CD14-positive monocyte (primary cell): ENCODE measurements around the gene HSPB9. TPM values are rescaled to one million over a fixed set of nuclear protein-coding genes. Genes with fewer than 3 reads are reported as not detected.

Source experiments
- DNase-seq, 3 donors: peaks; one replicate each; pipeline ENCODE4 v3.0.0-alpha.2; 2011 to 2022
- H2AFZ ChIP-seq: 2 replicates; pipeline ENCODE4 v1.6.0; 2012; ENCODE audit warnings: mild to moderate bottlenecking, low read depth, low read length, inconsistent platforms; ENCODE audit not compliant: insufficient read depth, poor library complexity, severe bottlenecking
- H3K27ac ChIP-seq, 2 donors: 1 replicate in 1 of 2; 2 replicates in 1 of 2; pipeline ENCODE4 v1.5.1; 2012 to 2013; ENCODE audit warnings: low read length in 2 of 2, control low read depth in 1 of 2, inconsistent platforms in 1 of 2, low read depth in 1 of 2, mild to moderate bottlenecking in 1 of 2
- H3K27me3 ChIP-seq, 2 donors: one replicate each; pipeline versions ENCODE4 v1.6.0 to v1.6.1; 2011 to 2013; ENCODE audit warnings: low read length in 2 of 2; ENCODE audit not compliant: control insufficient read depth in 2 of 2, insufficient read depth in 2 of 2
- H3K36me3 ChIP-seq, 2 donors: replicated peaks in 1 of 2; 1 replicate in 1 of 2; 2 replicates in 1 of 2; pipeline versions ENCODE4 v1.5.1 to v1.6.1; 2012 to 2013; ENCODE audit warnings: low read length in 2 of 2, control low read depth in 1 of 2, inconsistent platforms in 1 of 2, mild to moderate bottlenecking in 1 of 2; ENCODE audit not compliant: insufficient read depth in 2 of 2, control insufficient read depth in 1 of 2
- H3K4me1 ChIP-seq, 2 donors: 1 replicate in 1 of 2; 2 replicates in 1 of 2; pipeline versions ENCODE4 v1.5.1 to v1.6.1; 2012 to 2013; ENCODE audit warnings: low read length in 2 of 2, control low read depth in 1 of 2, inconsistent platforms in 1 of 2, mild to moderate bottlenecking in 1 of 2, moderate library complexity in 1 of 2; ENCODE audit not compliant: insufficient read depth in 2 of 2, control insufficient read depth in 1 of 2
- H3K4me2 ChIP-seq: replicated peaks from 2 replicates; pipeline ENCODE3; 2012; ENCODE audit warnings: low read length, moderate library complexity, mild to moderate bottlenecking; ENCODE audit not compliant: poor library complexity, severe bottlenecking; ENCODE audit errors: extremely low read depth
- H3K4me3 ChIP-seq, 3 experiments: fragments of 200-600 bp in 1 of 3; sonication (generic) in 1 of 3; replicated peaks in 1 of 3; 1 replicate in 2 of 3; 2 replicates in 1 of 3; pipeline ENCODE4 v1.5.1; 2011 to 2013; ENCODE audit warnings: low read length in 3 of 3, mild to moderate bottlenecking in 3 of 3, control low read depth in 2 of 3, low read depth in 2 of 3, inconsistent platforms in 1 of 3, moderate library complexity in 1 of 3
- H3K79me2 ChIP-seq: 2 replicates; pipeline ENCODE4 v1.6.0; 2012; ENCODE audit warnings: mild to moderate bottlenecking, control low read depth, inconsistent platforms, low read length, moderate library complexity; ENCODE audit not compliant: insufficient read depth
- H3K9ac ChIP-seq: 2 replicates; pipeline ENCODE4 v1.6.0; 2017; ENCODE audit warnings: low read length, mild to moderate bottlenecking; ENCODE audit not compliant: insufficient read depth, poor library complexity, severe bottlenecking
- H3K9me3 ChIP-seq, 2 donors: replicated peaks in 1 of 2; 1 replicate in 1 of 2; 2 replicates in 1 of 2; pipeline versions ENCODE4 v1.5.1 to v1.6.1; 2012 to 2013; ENCODE audit warnings: low read length in 2 of 2, control low read depth in 1 of 2; ENCODE audit not compliant: control insufficient read depth in 1 of 2, insufficient read depth in 1 of 2
- H4K20me1 ChIP-seq: 2 replicates; pipeline ENCODE4 v1.6.0; 2012; ENCODE audit warnings: mild to moderate bottlenecking, low read length, control low read depth, moderate library complexity; ENCODE audit not compliant: insufficient read depth
- H3K27ac Mint-ChIP-seq, 7 donors: one replicate each; pipeline ENCODE4 v1.8.0; 2020; ENCODE audit warnings: mild to moderate bottlenecking in 7 of 7, mixed read lengths in 7 of 7, moderate library complexity in 6 of 7, inconsistent platforms in 2 of 7
- H3K27me3 Mint-ChIP-seq, 3 donors: one replicate each; pipeline ENCODE4 v1.8.0; 2021 to 2022; ENCODE audit warnings: low read depth in 3 of 3, mild to moderate bottlenecking in 3 of 3, mixed read lengths in 3 of 3, moderate library complexity in 3 of 3, inconsistent platforms in 1 of 3
- H3K36me3 Mint-ChIP-seq, 2 donors: one replicate each; pipeline ENCODE4 v1.8.0; 2020; ENCODE audit warnings: mixed read lengths in 2 of 2, inconsistent platforms in 1 of 2, mild to moderate bottlenecking in 1 of 2
- H3K4me1 Mint-ChIP-seq: one replicate; pipeline ENCODE4 v1.8.0; 2020; ENCODE audit warnings: mild to moderate bottlenecking, mixed read lengths
- H3K4me3 Mint-ChIP-seq, 2 donors: one replicate each; pipeline ENCODE4 v1.8.0; 2020; ENCODE audit warnings: mild to moderate bottlenecking in 2 of 2, mixed read lengths in 2 of 2, moderate library complexity in 1 of 2
- H3K9me3 Mint-ChIP-seq, 7 donors: one replicate each; pipeline ENCODE4 v1.8.0; 2020 to 2022; ENCODE audit warnings: mixed read lengths in 7 of 7, mild to moderate bottlenecking in 6 of 7, moderate library complexity in 6 of 7, inconsistent platforms in 2 of 7
- WGBS: methylation state at CpG from one replicate; pipeline ENCODE4 v1.1.5; 2013; ENCODE audit warnings: missing lambda C conversion rate; ENCODE audit not compliant: insufficient coverage; 5-methylcytosine and 5-hydroxymethylcytosine counted together
- intact Hi-C, 2 donors: fragments of 100-400 bp; cut with micrococcal nuclease; formaldehyde crosslinking; loops; one replicate each; pipeline versions ENCODE4 v1.15.0 to v1.15.1; 2023
- polyA plus RNA-seq, 3 donors: library from polyadenylated mRNA; depleted of rRNA in 1 of 3; unstranded in 2 of 3; stranded (reverse) in 1 of 3; fragments of 300-500 nt in 2 of 3; fragments of >200 nt in 1 of 3; fragmentation: Illumina TruSeq in 2 of 3; gene quantifications; 1 replicate in 2 of 3; 2 replicates in 1 of 3; pipeline ENCODE4 v1.2.3, GENCODE V29; 2012 to 2021
- TF ChIP-seq, protein P1 (sequence below): fragments of 200-600 bp; IDR thresholded peaks from one replicate; pipeline ENCODE4 v1.8.0; 2022; ENCODE audit warnings: antibody characterized with exemption, mild to moderate bottlenecking

HSPB9 gene
- polyA plus RNA-seq, 3 donors, result 0.04 TPM; not detected in 2

DNA sequence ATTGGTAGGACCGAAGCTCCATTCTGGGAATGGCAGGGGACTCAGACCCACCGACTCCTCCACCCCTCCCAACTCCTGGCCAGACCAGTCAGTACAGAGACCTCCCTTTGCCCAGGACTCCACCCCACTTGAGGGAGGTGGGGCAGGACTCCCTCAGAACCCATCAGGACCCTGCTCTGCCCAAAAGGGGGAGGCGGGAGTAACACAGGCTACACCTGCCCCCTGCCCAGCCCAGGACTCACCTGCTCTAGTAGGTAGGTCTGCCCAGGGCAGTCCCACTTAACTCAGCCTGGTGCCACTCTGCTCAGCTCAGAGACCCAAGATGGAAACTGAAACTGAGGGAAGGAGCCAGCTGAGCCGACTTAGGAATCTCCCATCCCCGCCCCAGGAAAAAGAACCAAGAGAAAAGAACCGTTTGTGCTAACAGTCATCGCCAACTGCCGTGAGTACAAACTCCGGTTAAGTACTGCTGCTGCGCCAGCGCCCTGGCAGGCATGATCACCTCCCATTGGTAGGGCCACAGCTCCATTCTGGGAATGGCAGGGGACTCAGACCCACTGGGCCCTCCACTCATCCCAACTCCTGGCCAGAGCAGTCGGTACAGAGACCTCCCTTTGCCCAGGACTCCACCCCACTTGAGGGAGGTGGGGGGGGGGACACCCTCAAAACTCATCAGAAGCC, 10.6 kb upstream of the HSPB9 start:
- Mint-ChIP-seq H3K4me1 (peaks cover 39% of the 10 kb centered on the region), H3K27ac (peak overlapping the region; percentile 88 to 95 (median 93)), H3K27me3 (peaks cover 0 to 7% (median 0%) of the 10 kb centered on the region in 3 donors), H3K36me3 (peaks cover 35 to 37% of the 10 kb centered on the region in 2 donors), H3K4me3 (peak overlapping the region; percentile 88 to 93), H3K9me3 (no peaks in the 10 kb centered on the region)
- Histone ChIP-seq H3K36me3 (peaks cover 6 to 13% of the 10 kb centered on the region in 2 donors), H3K27ac (peak overlapping the region; percentile 72 to 85), H3K27me3 (no peaks in the 10 kb centered on the region), H3K79me2 (peaks cover 5% of the 10 kb centered on the region), H3K9me3 (no peaks in the 10 kb centered on the region), H3K4me1 (peaks cover 29 to 33% of the 10 kb centered on the region in 2 donors), H3K9ac (peak overlapping the region; percentile 71), H3K4me2 (peak overlapping the region; percentile 75), H3K4me3 (peak overlapping the region; percentile 58 to 81 (median 66)), H4K20me1 (no peaks in the 10 kb centered on the region), H2AFZ (peak overlapping the region; percentile 88)
- 4% methylated on average over 9 of the region's 12 CpGs for WGBS
- TF ChIP-seq, protein P1, sequence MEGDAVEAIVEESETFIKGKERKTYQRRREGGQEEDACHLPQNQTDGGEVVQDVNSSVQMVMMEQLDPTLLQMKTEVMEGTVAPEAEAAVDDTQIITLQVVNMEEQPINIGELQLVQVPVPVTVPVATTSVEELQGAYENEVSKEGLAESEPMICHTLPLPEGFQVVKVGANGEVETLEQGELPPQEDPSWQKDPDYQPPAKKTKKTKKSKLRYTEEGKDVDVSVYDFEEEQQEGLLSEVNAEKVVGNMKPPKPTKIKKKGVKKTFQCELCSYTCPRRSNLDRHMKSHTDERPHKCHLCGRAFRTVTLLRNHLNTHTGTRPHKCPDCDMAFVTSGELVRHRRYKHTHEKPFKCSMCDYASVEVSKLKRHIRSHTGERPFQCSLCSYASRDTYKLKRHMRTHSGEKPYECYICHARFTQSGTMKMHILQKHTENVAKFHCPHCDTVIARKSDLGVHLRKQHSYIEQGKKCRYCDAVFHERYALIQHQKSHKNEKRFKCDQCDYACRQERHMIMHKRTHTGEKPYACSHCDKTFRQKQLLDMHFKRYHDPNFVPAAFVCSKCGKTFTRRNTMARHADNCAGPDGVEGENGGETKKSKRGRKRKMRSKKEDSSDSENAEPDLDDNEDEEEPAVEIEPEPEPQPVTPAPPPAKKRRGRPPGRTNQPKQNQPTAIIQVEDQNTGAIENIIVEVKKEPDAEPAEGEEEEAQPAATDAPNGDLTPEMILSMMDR, result no peak
- DNase-seq, result peak; percentile 18 to 68 (median 24)
- intact Hi-C loops, result loop anchor here in 1 of 2 donors (5.0 kb wide), 2 partner anchors 50 to 195 kb away; partner anchors contain the start of gene ACLY

DNA sequence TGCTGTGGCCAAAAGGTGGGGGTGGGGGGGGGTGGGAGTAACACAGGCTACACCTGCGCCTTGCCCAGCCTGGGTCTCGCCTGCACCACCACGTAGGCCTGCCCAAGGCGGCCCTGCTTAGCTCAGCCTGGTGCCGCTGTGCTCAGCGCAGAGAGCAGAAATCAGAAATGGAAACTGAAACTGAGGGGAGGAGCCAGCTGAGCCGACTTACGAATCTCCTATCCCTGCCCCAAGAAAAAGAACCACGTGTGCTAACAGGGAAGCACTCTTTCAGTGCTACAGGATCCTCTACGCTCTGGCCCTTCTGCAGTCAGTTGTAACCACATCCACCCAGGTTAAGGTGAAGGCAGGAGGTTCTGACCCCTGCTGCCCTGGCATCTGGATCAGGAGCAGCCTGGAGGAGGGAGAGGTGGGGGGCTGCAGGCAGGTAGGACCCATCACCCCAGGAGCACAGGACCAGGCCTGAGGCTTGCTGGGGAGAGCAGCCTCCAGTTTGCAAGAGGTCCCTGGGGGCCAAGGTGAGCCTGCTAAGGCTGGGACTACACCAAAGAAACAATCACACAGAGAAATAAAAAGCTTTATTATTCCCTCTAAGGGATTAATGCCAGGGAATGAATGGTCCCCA, 9.9 kb upstream of the HSPB9 start, which contains the start of gene DHX58:
Gene DHX58 (minus strand): TSS at position 163 of the 625 bp plus-strand sequence. CDS start 822 bp downstream, outside the sequence.
- Histone ChIP-seq H3K79me2 (peaks cover 5% of the 10 kb centered on the region), H4K20me1 (no peaks in the 10 kb centered on the region), H3K4me2 (peak within 1 kb of the TSS; percentile 75), H3K27me3 (no peaks in the 10 kb centered on the region), H3K27ac (peak within 1 kb of the TSS; percentile 72 to 85), H3K9ac (peak within 1 kb of the TSS; percentile 71), H2AFZ (peak within 1 kb of the TSS; percentile 88), H3K4me1 (peaks cover 22 to 26% of the 10 kb centered on the region in 2 donors), H3K4me3 (peak within 1 kb of the TSS; percentile 58 to 81 (median 66)), H3K9me3 (no peaks in the 10 kb centered on the region), H3K36me3 (peaks cover 6 to 13% of the 10 kb centered on the region in 2 donors)
- intact Hi-C loops, result loop anchor here in 1 of 2 donors (5.0 kb wide), 2 partner anchors 50 to 195 kb away; partner anchors contain the start of gene ACLY
- WGBS, result 0% methylated on average over 5 of the region's 10 CpGs
- peak within 1 kb of the TSS; percentile 88 to 93 for H3K4me3 Mint-ChIP-seq
- H3K9me3 Mint-ChIP-seq, result no peaks in the 10 kb centered on the region
- H3K36me3 Mint-ChIP-seq, result peaks cover 41 to 44% of the 10 kb centered on the region in 2 donors
- TF ChIP-seq, protein P1, result no peak
- peaks cover 33% of the 10 kb centered on the region for H3K4me1 Mint-ChIP-seq
- DNase-seq, result peak; percentile 82 to 88 (median 86)
- H3K27me3 Mint-ChIP-seq, result peaks cover 0 to 3% (median 0%) of the 10 kb centered on the region in 3 donors
- H3K27ac Mint-ChIP-seq, result peak within 1 kb of the TSS; percentile 88 to 95 (median 93)
